ENCODE measurements around the gene SHB.

The SHB gene

GRCh38 chr9:37947977-37948376 is 121.0 kb downstream of the SHB start:
- DNase-seq, result no peak

GRCh38 chr9:37947471-37947870 is 121.6 kb downstream of the SHB start:
- no peak for DNase-seq

GRCh38 chr9:37946971-37947370 is 122.1 kb downstream of the SHB start:
- DNase-seq, result no peak

- no peak for DNase-seq
These were observed 123.0 kb downstream of the SHB start for GRCh38 chr9:37946041-37946440.

DNA sequence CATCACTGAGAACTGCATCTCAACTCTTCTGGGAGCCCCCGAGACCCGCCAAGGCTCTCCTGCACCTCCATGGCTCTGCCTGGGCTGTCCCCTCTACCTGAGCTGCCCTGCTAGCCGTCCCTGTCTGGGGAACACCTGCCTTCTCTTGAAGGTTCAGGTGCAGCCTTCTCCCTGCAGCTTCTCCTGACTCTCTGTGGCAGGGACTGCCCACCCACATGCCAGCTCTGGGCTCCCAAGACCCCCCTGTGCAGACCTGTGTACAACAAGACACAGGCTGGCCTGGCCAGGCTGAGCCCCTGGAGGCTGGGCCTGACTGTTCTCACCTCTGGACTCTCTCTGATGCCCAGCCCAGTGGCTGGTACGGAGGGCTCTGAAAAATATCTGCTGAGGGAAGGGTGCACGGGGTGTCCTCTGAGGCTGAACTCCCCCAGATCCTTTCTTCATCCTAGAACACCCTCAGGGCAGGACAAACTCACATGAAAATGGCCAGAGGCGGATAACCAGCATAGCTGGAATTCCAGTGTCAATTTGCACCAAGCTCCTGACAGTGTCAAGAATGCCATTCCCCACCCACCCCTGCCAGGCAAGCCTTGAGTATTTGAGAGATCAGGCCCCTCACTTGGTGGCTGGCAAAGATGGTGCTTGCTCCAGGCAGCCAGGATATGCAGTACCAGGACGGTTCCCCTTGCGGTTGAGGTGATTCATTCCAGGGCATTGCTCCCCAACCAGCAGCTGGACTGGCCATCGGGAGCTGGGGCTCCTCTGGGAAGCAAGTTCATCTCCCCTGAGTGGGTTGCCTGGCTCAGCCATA is 124.2 kb downstream of the SHB start:
- DNase-seq, result no peak

DNA sequence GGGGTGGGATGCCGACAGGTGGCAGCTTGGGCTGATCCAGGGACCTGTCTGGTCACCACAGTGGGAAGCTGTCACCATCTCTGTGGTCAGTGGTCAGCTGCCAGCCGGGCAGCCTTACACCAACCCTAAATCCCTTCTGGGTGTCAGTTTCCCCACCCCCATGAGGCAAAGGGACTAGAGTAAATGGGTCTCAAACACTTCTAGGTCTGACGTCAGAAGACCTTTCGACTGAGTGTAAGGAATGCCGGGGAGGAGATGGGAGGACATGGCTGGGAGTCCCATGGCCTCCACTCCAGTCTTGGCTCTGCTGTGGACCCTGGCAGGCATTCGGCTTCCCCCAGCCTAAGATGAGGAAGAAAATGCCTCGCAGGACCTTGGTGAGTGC is 124.8 kb downstream of the SHB start:
- DNase-seq, result no peak

DNA sequence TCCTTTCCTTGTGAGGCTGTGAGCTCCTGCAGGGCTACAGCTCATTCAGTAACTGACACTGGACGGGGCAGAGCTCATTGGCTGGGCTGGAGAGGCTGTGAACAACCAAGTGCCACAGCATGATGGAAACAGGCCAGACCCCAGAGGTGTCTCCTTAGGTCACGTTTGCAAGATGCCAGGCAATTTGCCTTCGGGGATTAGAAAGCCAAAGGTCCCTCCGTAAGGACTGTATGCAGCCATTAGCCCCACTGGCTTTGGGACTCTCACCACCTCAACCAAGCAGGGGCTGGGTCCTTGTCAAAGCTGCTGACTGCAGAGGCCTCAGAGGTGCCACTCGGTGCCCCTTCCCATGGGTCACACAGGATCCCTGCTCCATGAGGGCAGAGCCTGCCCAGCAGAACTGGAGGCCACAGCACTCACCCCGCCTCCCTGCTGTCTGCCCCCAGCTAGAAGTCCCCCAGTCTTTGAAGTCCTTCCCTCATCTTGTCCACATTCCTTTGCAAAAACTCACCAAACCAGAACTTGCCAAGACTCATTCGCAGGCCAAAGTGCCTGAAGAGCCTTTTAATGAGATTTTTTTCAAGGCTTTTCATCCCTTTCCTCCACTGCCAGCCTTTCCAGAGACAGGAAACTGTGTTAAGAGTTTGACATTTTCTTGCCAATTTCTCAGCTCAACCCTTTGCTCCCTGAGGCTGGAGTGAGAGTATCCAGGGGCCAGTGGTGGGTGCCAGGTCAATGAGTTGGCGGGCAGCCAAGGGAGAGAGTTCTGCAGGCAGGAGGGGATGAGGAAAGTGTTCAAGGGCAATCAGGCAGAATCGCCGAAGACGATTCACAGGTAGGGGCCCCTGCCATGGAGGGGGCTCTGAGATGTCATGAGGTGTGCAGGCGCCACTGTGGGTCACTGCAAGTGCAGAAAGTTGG is 125.4 kb downstream of the SHB start:
- no peak for DNase-seq

- no peak for DNase-seq
These were observed 126.2 kb downstream of the SHB start for GRCh38 chr9:37942621-37943344.

DNA sequence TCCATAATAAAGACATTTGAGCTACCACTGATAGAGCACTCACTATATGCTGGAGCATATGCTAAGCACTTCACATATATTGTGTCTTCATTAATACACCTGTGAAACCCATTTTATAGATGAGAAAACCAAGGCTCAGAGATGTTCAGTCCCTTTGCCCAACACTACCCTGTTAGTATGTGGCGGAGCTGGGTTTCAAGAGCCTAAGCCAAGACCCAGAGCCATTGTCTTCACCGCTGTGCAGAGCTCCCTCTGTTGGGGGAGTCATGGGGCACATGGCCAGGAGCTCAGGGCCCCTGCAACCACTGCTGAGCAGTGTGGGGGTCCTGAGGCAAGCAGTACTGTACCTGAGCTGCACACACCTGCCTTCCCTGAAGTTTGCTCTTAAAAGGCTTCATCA is 127.8 kb downstream of the SHB start:
- no peak for DNase-seq

DNA sequence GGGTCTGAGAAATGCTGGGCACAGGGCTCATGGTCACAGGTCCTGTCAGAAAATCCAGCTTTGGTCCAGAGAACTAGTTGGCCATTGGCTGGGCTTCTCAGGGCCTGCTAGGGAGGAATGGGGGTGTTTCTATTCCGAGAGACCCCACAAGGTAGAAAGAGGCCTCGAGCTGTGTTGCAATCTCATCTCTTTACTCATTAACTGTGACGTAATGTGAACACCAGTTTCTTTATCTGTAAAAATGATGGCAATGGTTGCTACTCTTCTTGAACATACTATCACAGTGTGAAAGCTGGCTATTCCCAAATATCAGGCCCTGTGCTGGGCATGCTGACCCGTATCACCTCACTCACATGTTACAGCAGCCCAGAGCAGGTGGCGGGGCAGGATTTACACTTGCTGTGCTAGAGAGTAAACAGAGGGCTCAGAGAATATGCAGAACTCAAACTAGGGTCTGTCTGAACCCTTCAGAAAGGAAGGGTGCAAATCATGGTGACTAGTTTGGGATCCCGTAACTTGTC is 129.4 kb downstream of the SHB start:
- DNase-seq, result no peak

GRCh38 chr9:37938121-37938891 is 130.7 kb downstream of the SHB start:
- no peak for DNase-seq

DNA sequence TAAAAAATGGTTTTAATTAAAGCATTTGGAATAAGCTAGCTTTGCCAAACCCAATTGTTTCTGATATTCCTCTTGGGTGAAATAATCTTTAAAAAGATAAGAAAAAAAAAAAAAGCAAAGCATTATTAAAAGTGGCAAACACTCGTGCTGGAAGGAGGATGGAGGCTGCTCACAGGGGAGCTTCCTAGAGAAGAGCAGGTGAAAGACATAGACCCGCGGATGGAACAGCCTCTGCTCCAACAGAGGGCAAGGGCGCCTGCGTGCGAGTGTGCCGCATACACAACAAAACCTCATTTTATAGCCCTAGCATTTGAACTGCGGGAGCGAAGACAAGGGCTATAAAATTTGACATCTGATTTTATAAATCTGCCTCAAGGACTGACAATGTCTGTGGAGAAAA is 131.7 kb downstream of the SHB start:
- no peak for DNase-seq

- DNase-seq, result no peak
These were observed 132.1 kb downstream of the SHB start for GRCh38 chr9:37936965-37937364.

DNA sequence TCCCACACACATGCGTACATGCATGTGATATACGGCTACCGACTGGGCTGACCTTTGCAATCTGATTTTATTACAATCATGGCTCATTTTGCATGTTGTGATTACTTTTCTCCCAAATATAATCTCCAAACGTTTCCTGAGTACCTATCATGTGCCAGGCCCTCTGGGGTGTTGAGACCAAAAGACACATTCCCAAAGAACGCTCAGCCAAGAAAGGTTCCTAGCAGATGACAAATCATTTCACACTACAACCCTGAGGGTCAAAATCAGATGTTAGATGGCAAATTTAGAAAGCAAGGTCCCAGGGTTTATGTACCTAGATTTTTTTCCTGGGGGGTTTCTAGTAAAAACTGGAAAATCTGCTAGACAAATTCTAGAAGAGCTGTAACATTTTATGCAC is 132.7 kb downstream of the SHB start:
- DNase-seq, result no peak

DNA sequence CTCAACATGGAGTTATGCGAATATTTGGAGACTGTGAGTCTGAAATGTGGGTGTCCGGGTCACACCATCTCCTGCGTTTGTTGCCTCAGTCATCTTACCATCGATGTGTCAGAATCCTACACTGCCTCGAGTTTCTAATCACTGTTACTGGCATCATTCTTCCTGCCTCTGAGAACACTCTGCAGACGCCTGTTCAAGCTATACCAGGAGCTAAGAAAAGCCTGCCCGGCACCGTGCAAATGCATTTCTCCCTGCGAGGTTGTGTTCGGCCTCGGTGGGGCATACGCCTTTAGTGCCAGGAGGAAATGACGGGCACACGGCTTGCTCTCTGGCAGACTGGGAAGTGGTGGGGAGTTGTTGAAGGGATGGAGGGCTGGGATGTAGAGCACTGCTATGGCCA is 133.9 kb downstream of the SHB start:
- no peak for DNase-seq

DNA sequence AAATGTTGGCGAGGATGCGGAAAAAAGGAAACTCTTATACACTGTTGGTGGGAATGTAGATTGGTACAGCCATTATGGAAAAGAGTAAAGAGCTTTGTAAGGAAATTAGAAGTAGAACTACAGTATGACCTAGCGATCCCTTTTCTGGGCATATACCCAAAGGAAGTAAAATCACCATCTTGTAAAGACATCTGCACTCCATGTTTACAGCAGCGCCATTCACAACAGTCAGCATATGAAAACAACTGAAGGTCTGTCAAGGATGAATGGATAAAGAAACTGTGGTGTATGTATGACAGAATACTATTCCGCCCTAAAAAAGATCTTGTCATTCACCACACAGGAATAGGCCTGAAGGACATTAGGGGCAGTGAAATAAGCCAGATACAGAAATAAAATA is 137.4 kb downstream of the SHB start:
- no peak for DNase-seq

DNA sequence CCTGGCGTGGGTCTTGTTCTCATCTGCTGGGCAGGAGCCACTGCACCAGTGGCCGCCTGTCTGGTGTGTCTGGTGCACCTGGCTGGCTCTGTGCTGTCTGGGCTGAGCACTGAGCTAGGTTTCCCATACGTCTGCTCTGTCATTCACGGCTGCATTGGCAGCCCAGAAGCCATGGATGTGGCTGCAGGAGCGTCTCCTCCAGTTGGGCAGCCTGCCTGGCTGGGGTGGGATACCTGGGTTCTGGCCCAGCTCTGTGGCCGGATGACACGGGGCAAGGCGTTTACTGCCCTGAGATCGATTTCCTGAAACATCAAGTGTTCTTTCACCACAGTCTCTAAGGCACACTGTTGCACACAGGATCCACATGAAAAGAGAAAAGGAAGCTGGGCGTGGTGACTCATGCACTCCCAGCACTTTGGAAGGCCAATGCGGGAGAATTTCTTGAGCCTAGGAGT is 139.6 kb downstream of the SHB start:
- DNase-seq, result no peak

DNA sequence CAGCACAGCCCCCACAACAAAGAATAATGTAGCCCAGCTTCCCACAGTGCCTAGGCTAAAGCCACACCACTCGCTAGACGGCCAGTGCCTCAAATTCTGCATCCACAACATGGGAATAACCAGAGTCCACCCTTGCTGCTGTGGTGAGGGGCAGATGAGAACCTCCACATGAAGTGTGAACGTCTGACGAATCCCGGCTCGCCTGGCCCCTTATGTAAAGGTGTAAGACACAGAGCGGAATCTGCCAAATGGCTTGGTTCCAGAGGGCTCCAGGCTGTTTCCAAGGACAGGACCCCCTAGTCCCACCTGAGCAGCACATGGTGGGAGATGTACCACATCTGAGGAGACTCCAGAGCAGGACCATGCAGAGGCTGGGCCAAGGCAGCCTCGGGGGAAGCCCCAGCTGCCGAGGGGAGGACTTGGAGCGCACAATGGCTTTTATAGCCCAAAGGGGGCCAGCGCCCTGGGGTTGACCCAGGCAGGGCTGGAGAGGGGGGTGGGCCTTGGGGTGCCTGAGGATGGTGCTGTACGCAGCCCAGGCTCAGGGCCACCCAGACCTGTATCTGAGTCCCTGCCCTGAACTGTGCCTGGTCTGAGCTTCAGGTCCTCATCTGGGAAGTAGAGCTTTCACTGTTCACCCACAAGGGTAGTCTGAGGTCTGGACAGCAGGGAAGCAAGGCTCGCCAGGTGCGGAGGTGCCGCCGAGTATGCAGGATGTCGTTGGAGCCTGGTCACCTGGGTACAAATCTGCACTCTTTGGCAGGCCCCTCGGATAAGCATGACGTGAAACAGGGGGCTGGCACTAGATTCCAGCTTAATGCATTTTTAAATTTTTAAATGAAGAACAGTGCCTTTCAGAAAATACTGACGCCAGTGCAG is 140.2 kb downstream of the SHB start:
- DNase-seq, result no peak

GRCh38 chr9:37927601-37928551 is 141.2 kb downstream of the SHB start:
- no peak for DNase-seq

- no peak for DNase-seq
These were observed 141.9 kb downstream of the SHB start for GRCh38 chr9:37927132-37927531.

All from stimulated activated naive CD4-positive, alpha-beta T cell (primary cell).